Measurements from ENCODE around the gene LRP1.

LRP1 gene

DNA sequence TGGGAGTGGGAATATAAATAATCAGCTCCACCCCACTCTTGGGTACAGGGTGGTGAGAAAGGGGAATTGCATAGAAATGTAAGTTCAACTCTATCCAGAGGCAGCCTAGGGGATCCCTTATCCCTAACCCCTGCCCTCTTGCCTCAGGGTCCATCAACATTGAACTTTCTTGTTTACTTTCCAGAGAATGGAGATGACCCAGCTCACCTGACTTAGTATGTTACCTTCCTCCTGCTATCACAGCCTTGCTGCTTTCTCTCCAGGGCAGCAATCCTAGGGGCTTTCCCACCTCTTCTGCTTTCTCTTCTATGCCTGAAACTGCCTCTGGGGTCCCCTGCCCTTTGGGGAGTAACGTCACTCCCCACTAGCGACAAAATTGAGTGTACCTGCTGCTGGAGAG, 2.7 kb downstream of the LRP1 start:
- no peak for DNase-seq (ENCODE audit: low read depth)
- TF ChIP-seq, protein P1, sequence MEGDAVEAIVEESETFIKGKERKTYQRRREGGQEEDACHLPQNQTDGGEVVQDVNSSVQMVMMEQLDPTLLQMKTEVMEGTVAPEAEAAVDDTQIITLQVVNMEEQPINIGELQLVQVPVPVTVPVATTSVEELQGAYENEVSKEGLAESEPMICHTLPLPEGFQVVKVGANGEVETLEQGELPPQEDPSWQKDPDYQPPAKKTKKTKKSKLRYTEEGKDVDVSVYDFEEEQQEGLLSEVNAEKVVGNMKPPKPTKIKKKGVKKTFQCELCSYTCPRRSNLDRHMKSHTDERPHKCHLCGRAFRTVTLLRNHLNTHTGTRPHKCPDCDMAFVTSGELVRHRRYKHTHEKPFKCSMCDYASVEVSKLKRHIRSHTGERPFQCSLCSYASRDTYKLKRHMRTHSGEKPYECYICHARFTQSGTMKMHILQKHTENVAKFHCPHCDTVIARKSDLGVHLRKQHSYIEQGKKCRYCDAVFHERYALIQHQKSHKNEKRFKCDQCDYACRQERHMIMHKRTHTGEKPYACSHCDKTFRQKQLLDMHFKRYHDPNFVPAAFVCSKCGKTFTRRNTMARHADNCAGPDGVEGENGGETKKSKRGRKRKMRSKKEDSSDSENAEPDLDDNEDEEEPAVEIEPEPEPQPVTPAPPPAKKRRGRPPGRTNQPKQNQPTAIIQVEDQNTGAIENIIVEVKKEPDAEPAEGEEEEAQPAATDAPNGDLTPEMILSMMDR (IDR thresholded peaks at IDR 0.05; ENCODE audit: low read depth, low read length) = no peak
- TF ChIP-seq POLR2A (IDR thresholded peaks at IDR 0.05; ENCODE audit: extremely low read depth, insufficient read length) (no peak), MYC (IDR thresholded peaks at IDR 0.05; ENCODE audit: low read depth, low read length) (no peak)
- TF ChIP-seq, protein P2, sequence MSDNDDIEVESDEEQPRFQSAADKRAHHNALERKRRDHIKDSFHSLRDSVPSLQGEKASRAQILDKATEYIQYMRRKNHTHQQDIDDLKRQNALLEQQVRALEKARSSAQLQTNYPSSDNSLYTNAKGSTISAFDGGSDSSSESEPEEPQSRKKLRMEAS (IDR thresholded peaks at IDR 0.05; ENCODE audit: low read depth, low read length) = no peak
- H3K4me3 ChIP-seq (ENCODE audit: low read depth, low read length) = no peak overlapping the region

GRCh38 chr12:57131896-57132744, 3.8 kb downstream of the LRP1 start:
- no peak for DNase-seq (ENCODE audit: low read depth)
- no peak for TF ChIP-seq POLR2A (IDR thresholded peaks at IDR 0.05; ENCODE audit: extremely low read depth, insufficient read length)
- no peak for TF ChIP-seq MYC (IDR thresholded peaks at IDR 0.05; ENCODE audit: low read depth, low read length)
- TF ChIP-seq, protein P1 (IDR thresholded peaks at IDR 0.05; ENCODE audit: low read depth, low read length) = no peak
- TF ChIP-seq, protein P2 (IDR thresholded peaks at IDR 0.05; ENCODE audit: low read depth, low read length) = no peak
- H3K4me3 ChIP-seq (ENCODE audit: low read depth, low read length) = no peak overlapping the region

- no peak for DNase-seq (ENCODE audit: low read depth)
- TF ChIP-seq MYC (IDR thresholded peaks at IDR 0.05; ENCODE audit: low read depth, low read length) = no peak
- TF ChIP-seq, protein P2 (IDR thresholded peaks at IDR 0.05; ENCODE audit: low read depth, low read length) = no peak
- TF ChIP-seq, protein P1 (IDR thresholded peaks at IDR 0.05; ENCODE audit: low read depth, low read length) = no peak
- no peak for TF ChIP-seq POLR2A (IDR thresholded peaks at IDR 0.05; ENCODE audit: extremely low read depth, insufficient read length)
- H3K4me3 ChIP-seq (ENCODE audit: low read depth, low read length) = no peak overlapping the region
Measured at GRCh38 chr12:57133013-57133569, 4.8 kb downstream of the LRP1 start.

DNA sequence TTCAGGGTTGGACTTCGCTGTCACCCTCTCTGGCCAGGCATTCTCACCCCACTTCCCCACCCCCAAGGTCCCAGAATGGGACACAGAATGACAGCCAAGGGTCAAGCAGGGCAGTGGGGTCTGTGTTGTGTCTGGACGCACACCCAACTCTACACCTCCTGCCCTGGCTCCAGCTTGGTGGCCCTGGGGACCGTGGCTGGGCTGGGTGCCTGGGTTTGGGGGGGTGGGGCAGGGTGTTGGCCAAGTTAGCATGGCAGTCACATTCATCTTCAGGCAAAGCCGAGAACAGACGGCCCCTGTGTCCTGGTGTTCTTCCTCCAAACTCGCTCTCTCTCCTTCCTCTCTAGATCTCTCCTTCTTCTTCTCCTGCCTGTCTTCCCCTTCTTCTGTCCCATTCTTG, 5.6 kb downstream of the LRP1 start:
- TF ChIP-seq, protein P2 (IDR thresholded peaks at IDR 0.05; ENCODE audit: low read depth, low read length) = no peak
- TF ChIP-seq POLR2A (IDR thresholded peaks at IDR 0.05; ENCODE audit: extremely low read depth, insufficient read length) (no peak), MYC (IDR thresholded peaks at IDR 0.05; ENCODE audit: low read depth, low read length) (no peak)
- TF ChIP-seq, protein P1 (IDR thresholded peaks at IDR 0.05; ENCODE audit: low read depth, low read length) = no peak
- DNase-seq (ENCODE audit: low read depth) = no peak
- no peak overlapping the region for H3K4me3 ChIP-seq (ENCODE audit: low read depth, low read length)

- H3K4me3 ChIP-seq (ENCODE audit: low read depth, low read length) = no peak overlapping the region
- DNase-seq (ENCODE audit: low read depth) = no peak
- TF ChIP-seq, protein P1 (IDR thresholded peaks at IDR 0.05; ENCODE audit: low read depth, low read length) = no peak
- TF ChIP-seq, protein P2 (IDR thresholded peaks at IDR 0.05; ENCODE audit: low read depth, low read length) = no peak
- TF ChIP-seq POLR2A (IDR thresholded peaks at IDR 0.05; ENCODE audit: extremely low read depth, insufficient read length) (no peak), MYC (IDR thresholded peaks at IDR 0.05; ENCODE audit: low read depth, low read length) (no peak)
Measured at GRCh38 chr12:57134949-57135348, 6.7 kb downstream of the LRP1 start.
